Measurements from ENCODE around the gene C6orf132.

DNA sequence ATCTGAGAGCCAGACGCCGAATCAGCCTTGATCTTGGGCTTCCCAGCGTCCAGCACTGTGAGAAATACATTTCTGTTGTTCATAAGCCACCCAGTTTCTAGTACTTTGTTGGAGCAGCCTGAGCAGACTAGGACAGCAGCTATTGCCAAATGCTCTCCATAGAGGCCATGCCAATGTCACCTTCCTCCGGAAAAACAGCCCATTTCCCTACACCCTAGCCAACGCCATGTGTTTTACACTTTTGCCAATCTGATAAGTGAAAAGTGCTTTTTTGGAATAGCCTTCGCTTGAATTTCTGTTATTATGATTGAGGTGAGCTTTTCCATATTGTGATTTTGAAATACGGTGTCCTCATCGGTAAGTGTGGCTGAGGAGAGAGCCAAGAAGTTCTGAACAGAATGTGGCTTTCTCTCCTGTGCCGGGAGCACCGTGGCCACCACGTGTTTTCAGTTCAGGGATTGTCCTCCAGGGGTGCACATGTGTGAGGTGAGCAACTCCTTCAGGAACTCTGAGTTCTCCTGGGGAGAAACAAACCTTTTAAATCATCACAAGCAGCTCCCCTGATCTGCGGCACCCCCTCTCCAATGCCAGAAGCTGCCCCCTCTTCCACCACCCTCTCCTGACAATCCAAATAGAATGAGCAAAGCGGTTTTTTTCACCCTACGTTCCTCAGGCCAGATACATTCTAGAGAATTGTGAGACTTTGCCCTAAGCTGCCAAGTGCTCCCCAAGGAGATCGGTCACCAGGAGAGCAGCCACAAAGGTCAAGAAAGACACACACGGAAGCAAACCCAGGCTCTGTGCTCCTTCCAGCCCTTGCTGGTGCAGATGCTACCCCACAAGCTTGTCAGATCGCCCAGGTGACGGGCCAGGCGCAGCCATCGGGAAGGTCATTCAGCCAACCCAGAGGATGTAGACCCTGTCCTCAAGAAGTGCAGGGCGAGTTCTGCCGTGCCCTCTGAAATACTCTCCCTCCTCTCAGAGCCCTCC, 56.1 kb downstream of the C6orf132 start:
- TF ChIP-seq, protein P1, sequence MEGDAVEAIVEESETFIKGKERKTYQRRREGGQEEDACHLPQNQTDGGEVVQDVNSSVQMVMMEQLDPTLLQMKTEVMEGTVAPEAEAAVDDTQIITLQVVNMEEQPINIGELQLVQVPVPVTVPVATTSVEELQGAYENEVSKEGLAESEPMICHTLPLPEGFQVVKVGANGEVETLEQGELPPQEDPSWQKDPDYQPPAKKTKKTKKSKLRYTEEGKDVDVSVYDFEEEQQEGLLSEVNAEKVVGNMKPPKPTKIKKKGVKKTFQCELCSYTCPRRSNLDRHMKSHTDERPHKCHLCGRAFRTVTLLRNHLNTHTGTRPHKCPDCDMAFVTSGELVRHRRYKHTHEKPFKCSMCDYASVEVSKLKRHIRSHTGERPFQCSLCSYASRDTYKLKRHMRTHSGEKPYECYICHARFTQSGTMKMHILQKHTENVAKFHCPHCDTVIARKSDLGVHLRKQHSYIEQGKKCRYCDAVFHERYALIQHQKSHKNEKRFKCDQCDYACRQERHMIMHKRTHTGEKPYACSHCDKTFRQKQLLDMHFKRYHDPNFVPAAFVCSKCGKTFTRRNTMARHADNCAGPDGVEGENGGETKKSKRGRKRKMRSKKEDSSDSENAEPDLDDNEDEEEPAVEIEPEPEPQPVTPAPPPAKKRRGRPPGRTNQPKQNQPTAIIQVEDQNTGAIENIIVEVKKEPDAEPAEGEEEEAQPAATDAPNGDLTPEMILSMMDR (conservative IDR thresholded peaks at IDR 0.05; ENCODE audit: low read length) = no peak; the same call in 1 of the 2 replicates
- TF ChIP-seq EZH2phosphoT487 (IDR thresholded peaks at IDR 0.05; ENCODE audit: borderline replicate concordance) = no peak

All from Loucy (cell line).